ENCODE results near the gene TMPRSS3.

The TMPRSS3 gene

GRCh38 chr21:42386034-42386591, 9.7 kb downstream of the TMPRSS3 start:
- no peak for DNase-seq

DNA sequence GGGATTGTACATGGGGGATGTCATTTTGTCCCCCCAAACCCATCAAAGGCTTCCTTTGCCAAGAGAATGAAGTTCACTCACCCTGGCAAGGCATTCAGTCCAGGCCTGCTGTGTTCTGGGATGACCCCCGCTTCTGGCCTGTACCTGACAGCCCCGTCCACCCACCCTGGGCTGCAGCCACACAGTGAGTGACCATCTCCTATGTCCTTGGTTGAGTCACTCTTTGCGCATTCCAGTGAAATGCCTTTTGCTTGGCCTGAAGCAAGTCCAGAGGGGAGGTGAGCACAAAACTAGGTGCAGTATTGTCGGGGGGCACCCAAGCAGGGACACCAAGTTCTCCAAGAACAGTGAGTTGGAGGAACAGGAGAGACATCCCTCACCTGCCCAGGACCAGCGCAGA, 10.2 kb downstream of the TMPRSS3 start:
- DNase-seq, result no peak

GRCh38 chr21:42384989-42385388, 10.9 kb downstream of the TMPRSS3 start:
- no peak for DNase-seq

- no peak for DNase-seq
Measured at GRCh38 chr21:42384156-42384945, 11.5 kb downstream of the TMPRSS3 start.

- no peak for DNase-seq
Measured at GRCh38 chr21:42383331-42383730, 12.5 kb downstream of the TMPRSS3 start.

- no peak for DNase-seq
Measured at GRCh38 chr21:42382915-42383314, 12.9 kb downstream of the TMPRSS3 start.

DNA sequence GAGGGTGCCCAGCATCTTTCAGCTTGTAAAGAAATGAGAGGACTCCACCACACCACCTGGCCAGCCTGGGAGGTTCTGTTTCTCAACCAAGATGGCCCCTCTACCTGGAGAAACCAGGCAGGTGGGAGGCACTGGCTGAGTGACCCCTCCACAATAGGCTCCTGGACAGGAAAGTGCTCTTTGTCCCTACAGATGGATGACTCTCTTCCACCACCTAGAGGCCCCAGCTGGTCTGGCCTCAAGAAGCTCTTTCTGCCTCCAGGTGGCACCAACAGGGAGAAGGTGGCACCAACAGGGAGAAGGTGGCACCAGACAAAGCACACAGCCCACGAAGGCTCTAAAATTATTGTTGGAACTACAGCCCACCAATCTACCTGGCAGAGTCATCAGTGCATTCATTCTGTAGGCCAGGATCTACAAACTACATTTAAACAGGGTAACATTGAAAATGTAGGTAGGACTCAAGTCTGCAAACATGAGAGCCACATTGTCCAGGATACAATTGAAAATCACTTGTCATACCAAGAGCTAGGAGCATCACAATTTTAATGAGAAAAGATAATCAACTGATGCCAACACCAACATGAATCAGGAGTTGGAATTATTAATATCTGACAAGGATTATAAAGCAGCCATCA, 14.4 kb downstream of the TMPRSS3 start:
- peak in 3 of 6 experiments; percentile 9 to 22 (median 15) for DNase-seq

GRCh38 chr21:42379426-42380215, 16.2 kb downstream of the TMPRSS3 start:
- no peak for DNase-seq

GRCh38 chr21:42378418-42378817, 17.4 kb downstream of the TMPRSS3 start:
- DNase-seq, result no peak

DNA sequence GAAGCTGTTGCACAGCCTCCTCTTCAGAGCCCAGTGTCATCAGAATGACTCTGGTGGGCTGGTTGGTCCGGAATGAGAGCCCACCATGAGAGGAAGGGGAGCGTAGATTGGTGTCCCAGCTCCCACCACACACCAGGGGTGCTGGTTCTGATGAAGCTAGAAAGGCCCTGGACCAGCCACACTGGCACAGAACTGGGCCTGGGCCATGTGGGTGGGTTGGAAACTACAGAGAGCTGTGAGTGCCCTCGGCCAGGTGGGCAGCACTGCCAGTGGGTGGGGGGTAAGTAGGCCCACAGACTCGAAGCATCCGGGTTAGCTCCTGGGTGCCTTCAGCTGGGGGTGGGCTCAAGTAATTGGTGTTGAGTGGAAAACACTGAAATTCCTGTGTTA, 17.9 kb downstream of the TMPRSS3 start:
- DNase-seq, result no peak

DNA sequence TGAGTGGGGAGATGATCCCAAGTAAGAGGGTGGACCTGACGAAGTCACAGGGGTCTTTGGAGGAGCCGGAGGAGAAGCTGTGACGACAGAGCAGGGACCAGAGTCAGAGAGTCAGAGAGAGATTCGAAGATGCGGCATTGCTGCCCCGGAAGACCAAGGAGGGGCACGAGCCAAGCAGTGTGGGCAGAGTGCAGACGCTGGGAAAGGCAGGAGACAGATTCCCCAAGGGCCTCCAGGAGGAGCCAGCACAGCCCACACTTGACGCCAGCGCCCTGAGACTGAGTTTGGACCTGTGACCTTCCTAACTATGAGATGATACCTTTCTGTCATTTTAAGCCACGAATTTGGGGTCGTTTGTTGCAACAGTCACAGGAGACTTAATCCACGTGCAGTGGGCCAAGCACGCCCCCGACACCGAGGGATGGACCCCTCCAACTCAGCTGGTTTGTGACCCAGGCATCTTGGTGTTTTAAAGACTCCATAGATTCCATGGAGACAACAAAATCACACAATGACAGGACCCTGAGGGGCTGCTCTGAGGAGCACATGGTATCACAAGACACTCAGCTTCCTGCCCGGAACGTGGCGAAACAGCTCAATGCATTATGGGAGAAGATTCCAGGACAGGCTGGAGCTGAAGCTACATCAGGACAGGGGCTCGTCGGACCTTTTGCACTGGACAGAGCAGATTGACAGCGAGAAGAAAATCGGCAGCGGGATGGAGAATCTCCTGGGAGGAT, 18.5 kb downstream of the TMPRSS3 start:
- DNase-seq, result no peak

DNA sequence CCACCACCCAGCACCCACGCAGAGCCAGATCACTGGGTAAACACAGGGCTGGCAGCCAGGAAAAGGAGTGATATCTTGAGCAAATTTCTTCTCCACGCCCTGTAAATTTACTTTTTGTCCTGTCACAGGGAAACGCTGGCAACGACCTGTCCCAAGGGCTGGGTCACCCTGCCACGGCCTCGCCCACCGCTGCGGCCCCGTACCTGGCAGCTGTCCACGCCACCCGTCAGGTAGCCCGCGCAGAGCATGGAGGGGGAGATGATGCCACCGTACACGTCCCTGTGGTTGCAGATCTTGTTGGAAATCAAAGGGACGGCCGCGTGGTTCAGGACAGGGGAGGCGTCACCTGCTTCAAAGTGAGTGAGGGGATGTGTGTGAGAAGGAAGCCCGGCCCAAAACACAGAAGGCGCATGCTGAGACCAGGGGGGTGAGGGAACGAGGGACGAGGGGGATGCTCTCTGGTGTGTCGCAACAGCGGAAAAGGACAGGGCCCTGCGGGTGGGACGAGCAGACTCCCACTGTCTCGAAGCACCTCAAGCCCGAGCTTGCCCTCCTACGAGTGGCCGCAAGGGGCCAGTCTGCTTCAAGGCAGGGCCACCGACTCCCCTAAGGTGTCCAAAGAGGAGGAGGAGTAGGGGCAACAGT, 19.4 kb downstream of the TMPRSS3 start:
- DNase-seq, result peak in 1 of 6 experiments; percentile 31

GRCh38 chr21:42375966-42376337, 19.9 kb downstream of the TMPRSS3 start:
- DNase-seq, result no peak

GRCh38 chr21:42375506-42375905, 20.3 kb downstream of the TMPRSS3 start:
- no peak for DNase-seq

DNA sequence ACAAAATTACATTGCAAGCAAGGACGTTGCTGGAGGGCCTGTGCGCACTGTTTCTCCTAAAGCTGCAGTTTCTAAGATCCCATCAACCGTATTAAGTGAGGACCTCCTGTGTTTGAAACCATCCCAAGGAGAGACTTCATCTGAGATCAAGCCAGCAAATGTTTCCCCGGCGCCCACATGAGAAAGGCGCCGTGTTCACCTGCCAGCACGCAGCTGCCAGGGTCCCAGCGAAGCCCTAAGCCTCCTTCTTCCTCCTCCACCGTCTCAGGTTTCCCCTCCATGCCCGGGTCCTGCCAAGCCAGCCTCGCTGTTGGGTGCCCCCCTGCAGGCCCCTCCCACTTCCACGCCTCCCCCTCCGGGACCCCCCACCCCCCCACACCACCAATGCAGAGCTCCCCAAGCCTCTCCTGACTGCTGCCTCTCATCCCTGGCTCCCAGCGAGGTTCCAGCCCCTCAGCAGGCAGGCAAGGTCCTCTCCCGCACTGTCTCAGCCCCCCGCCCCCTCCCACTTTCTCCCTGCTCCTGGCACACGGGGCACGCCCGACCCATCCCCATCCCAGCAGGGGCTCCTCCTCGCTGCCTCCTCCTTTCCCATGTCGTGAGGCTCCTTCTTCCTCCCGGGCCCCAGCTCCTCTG, 20.9 kb downstream of the TMPRSS3 start:
- DNase-seq, result no peak

DNA sequence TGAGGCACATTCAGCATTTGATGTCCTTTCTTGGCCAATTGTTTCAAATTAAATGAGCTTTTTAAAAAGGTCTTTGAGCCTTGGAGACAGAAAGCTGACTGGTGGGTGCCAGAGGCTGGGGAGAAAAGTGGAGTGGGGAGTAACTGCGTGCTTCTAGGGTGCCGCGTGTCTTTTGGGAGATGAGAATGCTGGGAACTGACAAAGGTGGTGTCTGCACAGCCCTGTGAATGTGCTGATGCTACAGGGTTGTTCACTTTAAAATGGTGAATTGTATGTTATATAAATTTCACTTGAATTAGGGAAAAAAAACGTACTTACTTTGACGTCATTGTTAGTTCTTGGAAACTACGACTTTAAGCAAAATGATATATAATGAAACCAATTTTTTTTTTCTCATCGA, 21.4 kb downstream of the TMPRSS3 start:
- DNase-seq, result no peak

DNA sequence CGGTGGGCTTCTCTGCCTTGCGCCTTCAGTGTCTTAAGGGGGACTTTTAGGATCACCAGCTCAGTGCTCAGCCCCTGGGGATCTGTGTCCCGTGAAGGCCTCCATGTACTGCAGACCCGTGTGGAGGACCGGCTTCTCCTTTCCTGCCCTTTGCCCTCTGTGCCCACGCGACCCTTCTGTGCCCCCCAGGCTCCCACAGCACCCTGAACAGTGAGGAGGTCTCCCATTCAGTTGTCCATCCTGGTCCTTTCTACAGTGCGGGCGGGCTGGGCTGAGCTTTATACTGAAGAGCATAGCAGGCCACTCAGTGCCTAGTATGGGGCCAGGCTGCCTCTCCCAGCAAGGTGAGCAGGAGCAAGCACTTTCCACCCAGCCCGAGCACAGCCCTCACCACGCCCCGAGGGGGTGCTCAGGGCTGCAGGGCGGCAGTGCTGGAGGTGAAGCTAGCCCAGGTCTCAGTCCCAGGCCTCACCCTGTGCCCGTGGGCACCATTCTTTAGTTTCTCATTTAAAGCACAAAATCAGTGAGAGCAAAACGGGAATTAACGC, 21.9 kb downstream of the TMPRSS3 start:
- no peak for DNase-seq

- no peak for DNase-seq
Measured at GRCh38 chr21:42373196-42373907, 22.5 kb downstream of the TMPRSS3 start.

GRCh38 chr21:42370894-42371654, 24.8 kb downstream of the TMPRSS3 start:
- no peak for DNase-seq

- no peak for DNase-seq
Measured at GRCh38 chr21:42369821-42370220, 26.0 kb downstream of the TMPRSS3 start.
